HG03139 (cell line): ENCODE data around the gene PLCB4.

Experiments
- ATAC-seq: cut with Tn5 transposase; IDR thresholded peaks from one replicate; pipeline ENCODE4 v1.9.1; 2021; ENCODE audit not compliant: unreplicated experiment

PLCB4 gene

DNA sequence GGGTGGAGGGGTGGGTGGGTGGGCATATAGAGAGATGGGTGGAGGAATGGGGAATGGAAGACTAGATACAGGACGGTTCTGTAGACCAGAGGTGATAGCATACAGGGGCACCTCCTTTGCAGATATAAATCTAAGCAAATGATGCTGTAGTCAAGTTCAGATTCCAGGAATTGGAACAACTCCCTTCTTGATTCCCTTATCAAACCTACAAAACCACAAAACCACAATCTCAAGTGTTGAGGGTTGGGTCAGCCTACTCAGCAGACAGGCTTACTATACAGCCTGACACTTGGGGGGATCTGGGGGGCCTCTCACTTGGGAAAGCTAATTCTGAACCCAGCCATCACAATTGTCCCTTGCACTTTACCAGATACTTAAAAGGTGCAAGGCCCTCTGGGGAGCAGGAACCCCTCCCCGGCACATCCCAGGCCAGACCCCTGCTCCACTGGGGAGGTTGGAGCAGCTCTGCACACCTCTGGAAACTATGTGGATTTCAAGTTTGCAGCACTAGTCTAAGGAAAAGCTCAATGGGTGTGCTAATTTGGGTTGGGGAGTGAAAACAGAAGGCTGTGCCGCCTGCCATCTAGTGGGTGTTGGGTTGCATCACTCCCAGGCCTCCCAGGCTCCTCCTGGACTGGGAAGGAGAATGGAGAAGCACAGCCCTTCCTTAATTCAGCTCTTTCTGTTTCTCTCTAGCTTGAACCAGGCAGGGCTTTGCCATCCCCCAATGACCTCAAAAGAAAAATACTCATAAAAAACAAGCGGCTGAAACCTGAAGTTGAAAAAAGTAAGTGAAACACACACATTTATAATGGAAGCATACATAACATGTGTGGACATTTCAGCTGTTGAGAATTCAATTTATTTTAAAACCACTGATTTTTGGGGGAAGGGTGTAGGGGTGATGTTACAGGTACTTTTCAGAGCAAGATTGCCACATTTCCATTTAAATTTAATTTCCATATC lies 324.3 kb downstream of the PLCB4 start:
- peak; percentile 55 for ATAC-seq

DNA sequence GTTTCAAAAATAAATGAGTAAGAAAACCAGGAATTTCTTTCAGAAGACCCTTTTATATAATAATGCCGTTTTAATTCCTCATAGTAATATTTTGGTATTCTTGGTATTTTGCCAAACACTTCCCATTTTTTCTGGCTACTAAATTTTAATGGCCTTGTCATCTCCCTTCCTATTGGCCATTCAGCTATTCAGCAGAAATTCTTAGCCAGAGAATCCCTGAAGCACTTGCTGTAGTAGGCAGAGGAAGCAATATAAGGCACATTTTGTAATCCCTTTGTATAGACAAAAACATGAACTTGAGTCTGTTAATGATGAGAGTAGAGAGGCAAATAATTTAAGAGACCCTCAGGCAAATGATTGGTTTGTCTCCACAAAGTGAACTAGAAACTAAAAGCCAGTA lies 327.1 kb downstream of the PLCB4 start:
- no peak for ATAC-seq

DNA sequence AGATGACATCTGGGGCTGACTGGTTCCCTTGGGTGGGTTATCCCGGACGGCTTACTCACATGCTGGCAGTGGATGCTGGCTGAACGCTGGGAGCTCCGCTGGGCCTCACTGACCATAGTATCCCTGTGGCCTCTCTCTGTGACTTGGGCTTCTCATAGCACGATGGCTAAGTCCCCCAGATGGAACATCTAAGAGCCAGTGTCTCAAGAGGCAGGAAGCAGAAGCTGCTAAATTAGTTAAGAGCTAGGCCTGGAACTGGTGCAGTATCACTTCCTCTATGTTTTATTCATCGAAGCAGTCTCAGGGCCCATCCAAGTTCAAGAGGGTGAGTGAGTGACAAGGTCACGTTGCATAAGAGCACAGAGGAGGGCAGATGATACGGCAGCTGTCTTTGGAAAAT lies 329.0 kb downstream of the PLCB4 start:
- ATAC-seq, result peak; percentile 85

DNA sequence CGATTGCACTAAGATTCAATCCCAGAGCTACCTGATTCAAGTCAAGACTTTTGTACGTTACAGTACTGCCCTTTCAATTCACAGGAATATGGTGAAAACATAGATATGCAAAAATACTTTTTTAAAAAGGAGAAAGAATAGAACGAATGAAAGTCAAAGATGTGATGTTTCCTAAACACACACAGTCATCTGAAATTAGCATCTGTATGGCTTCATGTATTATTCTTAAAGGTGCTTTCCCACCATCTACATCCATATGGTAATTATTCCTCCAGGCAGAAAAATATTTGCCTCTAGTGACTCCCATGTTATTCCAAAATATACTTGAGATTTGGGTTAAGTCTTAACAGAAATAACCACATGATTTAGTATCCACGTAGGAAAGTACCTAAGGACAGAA lies 330.0 kb downstream of the PLCB4 start:
- ATAC-seq, result no peak

DNA sequence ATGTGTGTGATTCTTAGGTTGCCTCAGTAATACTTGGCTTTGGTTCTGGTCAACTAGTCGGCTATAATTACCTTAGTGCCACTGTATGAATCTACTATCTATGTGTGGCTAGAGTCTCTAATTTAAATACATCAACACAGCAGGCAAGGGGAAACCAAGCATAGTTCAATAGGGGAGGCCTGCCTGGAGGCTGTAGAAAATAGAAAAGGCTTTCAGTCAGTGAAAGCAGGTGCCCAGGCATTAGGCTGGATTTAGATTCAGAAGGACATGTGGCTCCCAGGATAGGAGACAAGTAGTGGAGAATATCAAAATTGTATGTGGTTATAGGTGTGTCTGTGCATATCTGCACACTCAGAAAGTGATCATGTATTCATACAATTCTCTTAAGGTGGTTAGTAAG lies 330.4 kb downstream of the PLCB4 start:
- ATAC-seq, result no peak

DNA sequence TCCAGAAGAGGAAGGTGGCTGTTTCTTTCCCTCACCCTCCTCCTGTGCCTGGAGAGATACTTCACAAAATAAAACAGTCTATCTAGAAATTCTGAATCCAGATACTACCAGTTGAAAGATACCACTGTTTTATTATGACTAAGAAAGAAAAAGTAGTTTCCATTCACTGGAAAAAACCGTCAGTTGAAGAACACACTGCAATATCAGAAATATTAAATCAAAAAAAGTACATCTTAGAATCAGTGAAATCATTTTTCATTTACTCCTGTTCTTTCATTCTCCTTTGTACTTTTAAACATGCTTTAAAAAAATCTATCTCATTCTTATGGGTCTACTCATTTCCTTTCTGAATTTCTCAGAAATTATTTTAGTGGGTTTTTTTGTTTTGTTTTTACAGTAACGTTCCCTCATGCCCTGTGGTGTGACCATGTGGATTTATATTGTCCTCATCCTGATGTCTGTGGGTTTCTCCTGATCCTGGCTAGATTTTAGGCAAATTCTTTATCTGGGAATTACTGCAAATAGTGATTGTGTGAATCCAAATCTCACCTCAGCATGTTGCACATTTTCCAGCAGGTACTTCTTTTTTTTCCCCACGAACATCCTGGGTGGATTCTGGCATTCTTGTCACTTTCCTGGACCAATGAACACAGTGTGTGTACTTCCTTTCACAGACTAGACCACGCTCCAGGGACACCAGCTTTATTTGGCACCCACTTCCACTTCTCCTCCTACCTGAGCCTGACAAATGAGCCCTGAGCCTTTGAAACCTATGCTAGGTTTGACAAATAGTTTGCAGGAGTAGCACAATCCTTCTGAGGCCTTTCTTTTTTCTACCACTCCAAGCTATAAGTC lies 331.5 kb downstream of the PLCB4 start:
- no peak for ATAC-seq

DNA sequence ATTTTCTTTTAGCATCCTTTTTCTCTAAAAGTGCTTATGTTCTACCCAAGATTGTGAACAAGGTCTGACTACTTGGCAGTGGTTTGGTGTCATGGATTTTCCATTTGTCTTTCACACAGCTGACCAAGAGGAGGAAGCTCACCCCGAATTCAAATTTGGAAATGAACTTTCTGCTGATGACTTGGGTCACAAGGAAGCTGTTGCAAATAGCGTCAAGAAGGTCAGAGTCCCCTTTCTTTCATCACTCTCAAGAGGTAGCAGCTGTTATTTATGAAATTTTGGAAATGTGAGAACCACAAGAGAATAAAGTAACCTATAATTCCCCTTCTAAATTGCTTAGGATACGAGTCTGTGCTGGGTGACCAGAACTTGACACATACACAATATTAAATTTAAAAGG lies 332.5 kb downstream of the PLCB4 start:
- no peak for ATAC-seq

DNA sequence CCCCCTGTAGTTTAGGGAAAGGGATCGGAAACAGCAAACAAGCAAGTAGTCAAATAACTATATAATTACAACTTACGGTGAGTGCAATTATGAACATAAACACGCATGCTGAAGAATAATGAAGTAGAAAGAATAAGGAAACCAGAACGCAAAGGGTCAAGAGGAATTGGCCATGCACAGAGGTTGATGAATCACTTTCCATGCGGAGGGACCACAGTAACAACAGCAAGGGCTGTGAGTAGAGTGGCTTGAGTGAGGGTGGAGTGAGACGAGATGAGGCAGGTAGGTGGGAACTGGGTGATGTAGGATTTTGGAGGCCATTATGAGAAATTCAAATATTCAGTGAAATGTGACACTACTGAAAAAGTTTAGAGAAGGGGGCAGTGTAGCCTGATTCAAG lies 333.3 kb downstream of the PLCB4 start:
- no peak for ATAC-seq

DNA sequence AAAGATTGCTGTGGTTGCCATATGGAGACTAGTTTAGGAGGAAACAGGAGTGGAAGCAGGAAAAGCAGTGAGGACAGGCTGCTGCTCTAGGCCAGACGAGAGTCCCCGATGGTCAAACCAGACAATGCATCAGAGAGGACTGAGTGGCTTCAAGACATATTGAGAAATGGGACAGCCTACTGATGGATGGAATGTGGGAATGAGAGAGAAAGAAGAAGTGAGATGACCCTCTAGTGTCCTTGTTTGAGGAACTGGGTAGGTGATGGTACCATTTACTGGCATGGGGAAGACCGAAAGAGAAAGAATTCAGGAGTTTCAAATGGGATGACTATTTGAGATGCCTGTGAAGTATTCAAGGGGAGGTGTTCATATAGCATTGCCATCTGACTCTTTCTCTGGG lies 333.7 kb downstream of the PLCB4 start:
- no peak for ATAC-seq

DNA sequence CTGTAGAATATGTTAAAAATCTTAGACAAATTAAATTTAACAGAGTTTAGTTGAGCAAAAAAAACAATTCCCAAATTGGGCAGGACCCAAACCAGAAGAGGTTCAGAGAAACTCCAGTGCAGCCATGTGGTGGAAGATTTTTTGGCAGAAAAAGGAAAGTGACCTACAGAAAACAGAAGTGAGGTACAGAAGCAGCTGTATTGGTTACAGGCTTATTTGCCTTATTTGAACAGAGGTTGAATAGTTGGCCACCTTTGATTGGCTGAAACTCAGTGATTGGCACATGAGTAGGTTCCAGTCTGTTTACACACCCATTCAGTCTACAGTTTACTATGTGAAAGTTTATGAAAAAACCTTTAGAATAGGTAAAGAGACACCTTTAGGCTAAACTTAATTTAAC lies 334.6 kb downstream of the PLCB4 start:
- no peak for ATAC-seq

DNA sequence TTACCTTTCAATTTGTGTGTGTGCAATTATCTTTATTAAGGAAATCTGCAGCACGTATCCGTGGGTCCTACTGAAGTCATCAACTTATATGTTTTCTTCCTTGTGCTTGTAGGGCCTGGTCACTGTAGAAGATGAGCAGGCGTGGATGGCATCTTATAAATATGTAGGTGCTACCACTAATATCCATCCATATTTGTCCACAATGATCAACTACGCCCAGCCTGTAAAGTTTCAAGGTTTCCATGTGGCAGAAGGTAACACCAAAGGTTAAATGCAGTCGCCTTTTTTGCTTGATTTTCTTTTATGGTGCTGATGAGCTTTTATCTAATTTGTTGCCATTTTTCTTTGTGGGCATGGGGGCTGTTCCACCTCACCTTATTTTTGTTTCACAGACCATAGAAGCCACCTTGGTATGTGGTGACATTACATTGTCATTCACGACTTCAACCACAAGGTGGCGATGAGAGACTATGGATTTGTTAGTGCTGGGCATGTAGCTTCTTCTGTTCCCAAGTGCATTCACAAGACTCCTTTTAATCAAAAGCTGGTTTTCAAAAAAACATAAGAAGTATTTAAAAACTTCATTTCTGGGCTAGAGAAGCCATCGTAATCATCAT lies 339.0 kb downstream of the PLCB4 start:
- ATAC-seq, result peak; percentile 63

DNA sequence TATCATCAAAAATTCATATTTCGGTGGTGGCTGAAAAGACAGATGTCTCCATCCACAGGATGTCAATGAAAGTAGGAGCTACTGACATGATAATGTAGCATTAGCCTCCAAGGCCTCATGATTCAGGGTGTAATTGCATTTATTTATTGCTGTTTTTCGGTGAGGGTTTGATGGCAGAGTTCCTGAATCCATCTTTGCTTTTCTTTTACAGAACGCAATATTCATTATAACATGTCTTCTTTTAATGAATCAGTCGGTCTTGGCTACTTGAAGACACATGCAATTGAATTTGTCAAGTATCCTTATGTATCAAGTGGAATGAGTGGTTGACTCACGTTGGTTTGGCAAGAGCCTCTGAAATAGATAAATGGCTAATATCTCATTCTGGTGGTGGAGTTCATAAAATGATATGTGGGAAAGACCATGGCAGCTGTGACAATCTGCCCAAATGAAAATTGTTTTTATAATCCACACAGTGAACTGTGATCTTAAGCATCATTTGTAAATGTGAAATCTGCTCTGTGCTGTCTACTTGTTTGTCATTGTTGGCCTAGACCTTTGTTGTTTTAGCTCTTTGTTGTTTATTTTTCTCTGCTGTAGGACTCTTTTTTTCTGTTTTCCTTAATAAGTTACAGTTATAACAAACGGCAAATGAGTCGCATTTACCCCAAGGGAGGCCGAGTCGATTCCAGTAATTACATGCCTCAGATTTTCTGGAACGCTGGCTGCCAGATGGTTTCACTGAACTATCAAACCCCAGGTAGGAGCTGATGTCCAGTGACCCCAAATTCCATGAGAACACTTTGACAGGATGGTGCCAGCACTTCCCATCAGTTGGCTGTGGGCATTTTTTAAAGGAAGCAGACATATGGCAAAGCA lies 339.8 kb downstream of the PLCB4 start:
- ATAC-seq, result no peak

DNA sequence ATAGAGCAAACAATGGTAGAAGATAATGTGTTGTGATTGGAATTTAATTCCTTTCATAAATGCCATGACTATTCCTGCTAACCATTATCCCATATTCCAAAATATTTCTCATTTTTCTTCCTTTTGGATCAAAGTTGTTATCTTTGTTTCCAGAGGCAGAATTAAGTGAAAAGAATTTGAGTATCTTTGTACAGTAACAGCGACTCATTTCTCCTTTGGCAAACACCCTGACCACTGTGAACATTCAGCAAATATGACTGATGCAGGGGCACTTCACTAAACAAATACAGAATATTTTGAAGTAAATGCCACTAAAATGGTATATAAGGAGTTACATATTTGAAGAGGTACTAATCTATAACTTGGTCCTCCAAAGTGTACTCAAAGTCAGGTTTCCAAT lies 340.5 kb downstream of the PLCB4 start:
- no peak for ATAC-seq

DNA sequence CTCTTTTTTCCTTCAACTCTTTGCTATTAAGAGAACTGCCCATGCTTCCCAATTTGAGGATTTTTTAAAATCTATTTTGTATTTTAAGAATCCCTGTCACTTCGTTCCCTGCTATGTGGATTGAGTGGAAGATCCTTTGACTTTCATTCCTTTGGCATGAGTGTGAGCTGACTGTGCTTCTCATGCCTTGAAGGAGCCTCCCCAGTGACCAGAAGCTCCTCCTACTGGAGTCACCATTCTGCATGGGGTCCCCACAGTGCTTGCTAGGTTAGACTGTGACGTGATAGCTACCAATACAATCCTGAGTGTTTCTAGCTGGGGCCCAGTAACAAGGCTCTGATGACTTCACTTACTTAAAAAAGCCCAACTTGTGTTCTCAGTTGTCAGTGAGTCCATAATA lies 341.1 kb downstream of the PLCB4 start:
- no peak for ATAC-seq

DNA sequence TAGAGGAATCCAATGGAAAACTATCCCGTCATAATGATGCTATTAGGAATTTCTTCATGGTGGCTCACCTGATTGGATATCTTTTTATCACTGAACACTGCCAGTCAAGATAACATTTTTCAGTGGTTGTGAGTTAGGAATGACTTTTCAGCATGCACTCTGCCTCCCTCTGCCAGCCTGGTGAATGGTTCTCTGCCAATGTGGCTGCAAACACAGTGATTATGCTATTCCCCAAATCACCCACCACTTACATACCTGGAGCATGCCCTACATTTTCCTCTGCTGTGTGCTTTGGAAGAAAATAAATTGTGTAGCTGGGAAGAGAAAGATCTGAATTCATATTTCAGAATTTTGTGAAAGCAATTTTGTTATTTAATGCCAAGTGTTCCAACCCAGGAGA lies 342.9 kb downstream of the PLCB4 start:
- no peak for ATAC-seq

DNA sequence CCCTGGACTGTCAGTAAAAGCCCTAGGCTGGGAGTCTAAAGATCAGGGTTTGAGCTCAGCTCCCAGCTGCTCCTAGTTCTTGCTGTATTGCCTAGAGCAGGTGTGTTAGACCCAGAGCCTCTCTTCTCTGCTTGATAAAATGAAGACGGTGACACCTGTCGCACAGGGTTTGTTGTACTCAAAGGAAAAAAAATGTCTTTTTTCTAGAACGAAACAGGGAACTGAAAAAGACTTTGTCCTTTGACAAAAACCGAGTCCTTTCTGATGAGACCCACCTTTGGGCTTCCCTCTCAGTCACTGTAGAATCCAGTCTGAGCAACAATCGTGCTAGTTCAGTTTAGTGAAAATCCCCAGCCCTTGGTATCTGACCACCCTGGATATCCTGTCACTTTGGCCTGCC lies 343.4 kb downstream of the PLCB4 start:
- peak; percentile 73 for ATAC-seq

DNA sequence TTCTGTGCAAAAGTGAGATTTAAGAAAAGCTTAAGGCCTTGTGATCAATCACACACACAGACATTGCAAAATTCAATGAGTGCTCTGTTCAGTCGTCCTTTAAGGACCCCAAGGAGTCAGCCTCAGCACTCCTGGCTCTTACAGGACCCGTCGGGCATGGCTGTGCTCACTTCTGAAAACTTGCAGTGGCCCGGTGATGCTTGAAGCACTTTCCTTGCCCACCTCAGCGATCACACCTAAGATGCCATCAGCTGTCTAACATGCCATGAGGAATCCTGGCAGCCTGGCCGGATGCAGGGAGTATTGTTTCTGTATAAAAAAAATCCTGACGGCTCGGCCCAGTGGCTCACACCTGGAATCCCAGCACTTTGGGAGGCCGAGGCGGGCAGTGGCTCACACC lies 344.1 kb downstream of the PLCB4 start:
- no peak for ATAC-seq

DNA sequence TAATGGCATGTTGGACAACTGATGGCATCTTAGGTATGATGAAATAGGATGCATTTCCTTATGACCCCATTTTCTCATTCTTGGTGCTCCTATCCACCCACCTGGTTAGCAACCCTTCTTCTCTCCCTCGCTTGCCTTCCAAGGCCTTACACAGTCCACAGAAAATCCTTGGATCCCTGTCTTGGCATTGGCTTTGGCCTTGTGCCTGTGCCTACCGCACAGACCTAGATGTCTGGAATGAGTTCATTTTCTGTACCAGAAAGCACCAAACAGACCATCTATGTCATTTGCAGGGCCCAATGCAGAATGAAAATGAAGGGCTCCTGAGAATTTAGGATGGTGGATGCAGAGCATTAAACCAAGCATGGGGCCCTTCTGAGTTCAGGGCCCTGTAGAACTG lies 346.5 kb downstream of the PLCB4 start:
- no peak for ATAC-seq

DNA sequence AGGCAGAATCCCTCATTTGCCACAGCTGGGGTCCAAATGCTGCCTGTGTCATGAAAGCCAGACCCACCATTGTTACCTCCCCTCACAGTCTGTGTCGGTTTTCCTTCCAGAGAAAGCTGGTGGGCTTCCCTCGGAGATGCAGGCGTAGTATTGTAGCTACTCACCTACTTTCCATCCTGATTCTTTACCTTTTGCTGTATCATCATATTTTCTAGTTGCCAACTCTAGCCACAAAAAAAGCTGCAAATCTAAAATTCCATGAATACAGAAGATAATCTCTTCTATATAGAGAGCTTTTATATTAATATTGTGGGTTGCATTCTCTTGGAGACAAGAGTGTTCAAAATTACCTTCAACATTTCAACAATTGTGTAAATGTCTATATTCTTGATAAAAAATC lies 347.5 kb downstream of the PLCB4 start:
- ATAC-seq, result no peak

DNA sequence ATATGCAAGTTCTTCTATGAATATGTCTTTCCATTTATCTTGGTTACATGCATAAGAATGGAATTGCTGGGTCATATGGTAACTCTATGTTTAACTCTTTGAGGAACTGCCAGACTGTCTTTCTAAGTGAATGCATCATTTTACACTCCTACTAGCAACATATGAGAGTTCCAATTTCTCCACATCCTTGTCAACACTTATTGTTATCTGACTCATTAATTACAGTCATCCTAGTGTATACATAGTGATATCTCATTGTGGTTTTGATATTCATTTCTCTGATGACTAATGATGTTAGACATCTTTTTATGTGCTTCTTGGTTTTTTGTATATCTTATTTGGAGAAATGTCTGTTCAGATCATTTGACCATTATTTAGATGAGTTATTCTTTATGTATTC lies 348.8 kb downstream of the PLCB4 start:
- no peak for ATAC-seq
